Inflammatory macrophage treated with lipopolysaccharide for 4 hours (primary cell): Measurements from ENCODE around the gene USH1G.

Experiments
- DNase-seq: peaks from one replicate; pipeline ENCODE4 v3.0.0-alpha.2; 2020

USH1G gene

DNA sequence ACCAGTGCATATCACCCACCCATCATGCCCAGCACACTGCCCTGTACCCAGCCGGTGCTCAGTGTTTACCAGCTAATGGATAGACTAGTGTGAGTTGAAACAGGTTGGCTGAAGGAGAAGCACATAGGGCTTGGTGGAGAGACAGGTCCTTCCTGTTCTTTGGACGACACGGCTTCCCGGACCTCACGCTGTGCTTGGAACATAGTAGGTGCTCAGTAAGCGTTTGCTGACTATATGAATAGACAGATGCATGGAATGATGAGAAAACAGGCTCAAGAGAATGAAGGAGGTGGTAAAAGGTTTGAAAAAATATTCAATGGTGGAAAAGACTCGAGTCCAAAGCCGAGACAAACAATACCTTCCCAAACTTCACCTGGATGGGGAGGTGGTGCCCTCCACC is 22.8 kb downstream of the USH1G start:
- no peak for DNase-seq

DNA sequence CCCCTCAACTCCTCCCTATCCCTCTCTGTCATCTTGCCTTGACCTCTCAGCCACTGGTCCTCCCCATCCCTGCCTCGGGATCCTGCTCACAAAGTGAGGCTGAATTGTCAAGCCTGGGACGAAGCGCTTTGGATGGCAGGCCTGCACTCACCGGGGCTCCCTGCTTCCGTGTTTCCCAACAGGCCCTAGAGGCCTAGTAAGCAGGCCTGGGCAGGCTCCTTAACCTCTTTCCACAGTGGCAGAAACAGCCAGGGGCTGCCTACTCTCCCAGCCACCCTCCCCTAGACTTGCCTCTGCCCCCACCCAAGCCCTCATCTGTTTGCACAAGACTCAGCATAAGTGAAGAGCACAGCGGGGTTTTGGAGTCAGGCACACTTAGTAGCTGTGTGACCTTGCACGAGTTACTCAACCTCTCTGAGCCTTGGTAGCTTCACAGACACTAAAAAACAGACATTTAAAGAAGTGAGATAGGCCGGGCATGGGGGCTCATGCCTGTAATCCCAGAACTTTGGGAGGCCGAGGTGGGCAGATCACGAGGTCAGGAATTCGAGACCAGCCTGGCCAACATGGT is 24.6 kb downstream of the USH1G start:
- DNase-seq = no peak

DNA sequence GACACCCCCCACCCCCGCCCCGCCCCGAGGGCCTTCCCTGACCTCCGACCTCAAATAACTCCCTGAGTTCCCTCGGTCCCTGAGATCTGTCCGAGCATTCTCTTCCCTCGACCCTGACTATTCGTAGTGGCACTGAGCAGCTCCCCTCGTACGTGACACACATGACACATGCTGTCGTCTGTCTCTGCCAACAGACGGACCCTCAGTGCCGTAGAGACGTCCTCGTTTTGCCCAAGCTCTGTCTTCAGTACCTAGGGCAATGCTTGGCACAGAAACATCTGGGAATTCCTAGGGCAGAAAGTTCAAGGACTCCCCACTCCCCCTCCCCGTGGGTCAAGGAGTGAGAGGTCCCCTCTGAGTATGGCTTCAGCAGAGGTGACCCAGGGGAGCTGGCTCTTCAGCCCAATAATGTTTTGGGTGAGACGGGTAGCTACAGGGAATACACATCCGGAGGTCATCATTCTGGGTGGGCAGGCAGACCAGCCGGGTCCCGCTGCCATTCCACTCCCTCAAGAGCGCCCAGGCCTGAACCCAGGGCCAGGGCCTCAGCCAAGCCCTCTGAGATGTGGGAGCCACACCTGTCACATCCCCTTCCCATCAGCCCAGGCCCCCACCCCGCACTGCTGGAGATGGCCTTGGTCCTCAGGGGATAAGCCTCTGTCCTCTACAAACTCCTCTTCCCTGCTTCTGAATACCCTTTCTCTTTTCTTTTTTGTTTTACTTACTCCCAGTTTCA is 29.0 kb downstream of the USH1G start:
- no peak for DNase-seq

DNA sequence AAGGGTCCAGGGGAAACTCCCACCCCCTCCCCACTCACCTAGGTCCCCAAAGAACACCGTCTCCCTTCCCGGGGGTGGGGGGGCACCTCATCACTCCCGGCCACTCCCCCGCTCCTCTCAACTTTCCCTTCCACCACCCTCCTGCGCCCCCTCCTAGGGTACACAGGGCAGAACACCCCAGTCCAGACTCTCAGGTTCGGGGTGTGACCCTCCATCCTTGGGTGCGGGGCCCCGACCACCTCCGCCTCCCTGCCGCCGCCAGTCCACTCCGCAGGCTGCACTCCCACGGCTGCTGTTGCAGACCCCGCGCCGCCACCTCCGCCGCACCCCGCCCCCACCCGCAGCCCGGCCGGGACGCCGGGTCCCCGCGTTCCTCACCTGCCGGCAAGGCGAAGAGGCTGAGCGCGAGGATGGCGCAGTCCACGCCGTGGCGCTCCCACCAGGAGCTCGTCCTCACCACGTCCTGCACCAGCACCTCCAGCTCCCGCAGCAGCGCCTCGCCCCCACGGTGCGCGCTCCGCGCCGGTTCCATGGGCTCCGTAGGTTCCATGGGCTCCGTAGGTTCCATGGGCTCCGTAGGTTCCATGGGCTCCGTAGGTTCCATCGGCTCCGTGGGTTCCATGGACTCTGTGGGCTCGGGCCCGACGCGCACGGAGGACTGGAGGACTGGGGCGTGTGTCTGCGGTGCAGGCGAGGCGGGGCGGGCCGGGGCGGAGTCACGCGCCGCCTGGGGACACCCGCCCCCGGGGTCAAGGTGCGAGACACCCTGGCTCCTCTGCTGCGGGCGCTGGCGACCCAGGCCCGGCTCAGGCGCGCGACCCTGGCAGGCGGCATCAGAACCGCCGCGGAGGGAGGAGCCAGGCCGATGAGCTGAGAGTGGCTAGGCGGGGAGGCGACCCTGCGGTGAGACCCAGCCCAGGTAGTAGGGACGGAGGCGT is 29.8 kb downstream of the USH1G start, which contains the start of gene FADS6:
Gene FADS6, minus strand, starts transcription at position 660 of the 938 bp plus-strand sequence. Its CDS starts 38 bp downstream, at position 622.
- DNase-seq = no peak

DNA sequence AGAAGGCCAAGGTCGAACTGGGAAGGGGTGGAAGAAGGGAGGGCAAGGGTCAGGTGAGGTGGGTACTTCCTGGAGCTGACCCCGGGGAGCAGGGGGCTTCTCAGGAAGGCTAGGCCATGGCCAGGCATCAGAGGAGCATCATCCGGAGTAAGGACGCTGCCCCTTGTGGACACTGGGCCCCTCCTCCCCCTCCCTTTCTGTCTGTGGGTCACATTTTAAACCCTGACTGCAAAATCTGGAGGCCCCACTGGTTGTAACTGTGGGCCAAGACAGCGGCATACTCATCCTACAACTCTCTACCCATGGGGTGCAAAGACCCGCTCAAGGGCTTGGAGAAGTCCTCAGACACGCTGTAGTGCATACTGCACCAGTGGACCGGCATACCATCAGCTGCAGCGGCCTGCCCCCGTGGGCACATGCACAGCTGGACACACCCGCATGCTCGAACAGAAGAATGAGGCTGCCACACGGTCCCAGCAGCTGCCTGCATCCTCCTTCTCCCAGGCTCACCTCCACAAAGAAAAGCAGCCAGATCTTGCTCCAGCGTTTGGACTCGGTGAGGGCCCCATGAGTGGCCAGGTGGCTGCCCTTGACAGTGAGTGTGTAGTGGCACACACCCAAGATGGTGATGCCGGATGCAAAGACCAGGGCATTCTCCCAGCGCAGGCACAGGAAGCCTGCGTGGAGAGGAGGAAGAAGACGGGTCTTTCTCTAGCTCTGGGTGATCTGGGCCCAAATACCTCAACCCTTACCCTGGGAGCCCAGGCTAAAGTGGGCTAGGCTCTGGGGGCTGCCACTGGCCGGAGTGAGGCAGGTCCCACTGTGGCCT is 30.8 kb downstream of the USH1G start:
- DNase-seq = no peak

DNA sequence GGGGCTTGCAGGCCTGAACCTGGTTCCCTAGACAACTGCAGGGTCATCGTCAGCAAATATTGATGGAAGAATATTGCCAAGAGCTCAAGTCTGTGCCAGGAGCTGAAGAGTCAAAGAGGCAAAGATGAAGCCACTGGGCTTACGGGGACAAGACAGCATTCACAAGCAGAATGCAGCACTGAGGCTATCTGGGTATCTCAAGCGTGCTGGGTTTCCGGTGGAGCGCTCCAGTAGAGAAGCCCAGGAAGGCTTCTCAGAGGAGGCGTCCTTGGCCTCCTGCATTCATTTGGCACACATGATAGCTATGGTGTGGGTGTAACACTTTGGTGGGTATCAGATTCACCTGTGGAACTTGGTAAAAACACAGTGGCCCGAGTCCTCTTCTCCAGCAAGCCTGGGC is 32.5 kb downstream of the USH1G start:
- no peak for DNase-seq

DNA sequence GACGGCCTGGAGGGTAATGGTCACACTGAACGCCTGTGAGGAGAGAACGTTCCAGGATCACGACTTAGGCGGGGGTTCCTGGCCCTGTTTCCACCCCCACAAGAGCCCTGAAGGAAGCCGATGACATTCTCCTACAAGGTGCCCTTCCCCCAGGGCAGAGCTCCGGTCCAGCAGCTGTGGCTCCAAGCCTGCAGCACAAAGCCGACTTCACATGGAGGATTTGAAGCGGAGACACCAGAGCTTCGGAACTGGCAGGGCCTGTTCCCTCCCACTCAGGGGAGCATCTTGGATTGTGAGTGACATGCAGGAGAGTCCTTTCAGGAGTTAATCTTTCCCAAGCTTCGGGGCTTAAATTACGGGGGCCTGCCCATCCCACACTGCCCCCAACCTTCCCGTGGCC is 34.6 kb downstream of the USH1G start:
- no peak for DNase-seq

DNA sequence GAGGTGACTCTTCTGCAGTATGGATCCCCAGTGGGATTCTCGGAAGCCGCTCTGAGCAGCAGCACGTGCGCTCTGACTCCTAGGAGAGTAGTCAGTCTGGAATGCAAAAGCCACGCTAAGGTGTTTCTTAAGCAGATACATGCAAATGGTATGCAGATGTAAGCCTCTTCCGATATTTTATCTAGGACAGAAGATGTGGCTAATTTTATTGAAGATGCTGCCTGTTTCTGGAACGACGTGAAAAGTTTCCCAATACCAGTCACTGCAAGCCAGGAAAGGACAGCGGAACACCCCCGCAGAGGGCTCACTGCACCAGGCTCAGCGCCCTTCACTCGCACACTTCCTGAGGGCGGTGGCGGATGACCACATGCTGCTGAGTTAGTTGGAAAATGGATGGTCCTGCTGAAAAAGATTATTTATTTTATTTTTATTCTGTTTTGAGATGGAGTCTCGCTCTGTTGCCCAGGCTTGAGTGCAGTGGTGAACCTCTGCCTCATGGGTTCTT is 39.8 kb downstream of the USH1G start:
- peak; percentile 78 for DNase-seq

DNA sequence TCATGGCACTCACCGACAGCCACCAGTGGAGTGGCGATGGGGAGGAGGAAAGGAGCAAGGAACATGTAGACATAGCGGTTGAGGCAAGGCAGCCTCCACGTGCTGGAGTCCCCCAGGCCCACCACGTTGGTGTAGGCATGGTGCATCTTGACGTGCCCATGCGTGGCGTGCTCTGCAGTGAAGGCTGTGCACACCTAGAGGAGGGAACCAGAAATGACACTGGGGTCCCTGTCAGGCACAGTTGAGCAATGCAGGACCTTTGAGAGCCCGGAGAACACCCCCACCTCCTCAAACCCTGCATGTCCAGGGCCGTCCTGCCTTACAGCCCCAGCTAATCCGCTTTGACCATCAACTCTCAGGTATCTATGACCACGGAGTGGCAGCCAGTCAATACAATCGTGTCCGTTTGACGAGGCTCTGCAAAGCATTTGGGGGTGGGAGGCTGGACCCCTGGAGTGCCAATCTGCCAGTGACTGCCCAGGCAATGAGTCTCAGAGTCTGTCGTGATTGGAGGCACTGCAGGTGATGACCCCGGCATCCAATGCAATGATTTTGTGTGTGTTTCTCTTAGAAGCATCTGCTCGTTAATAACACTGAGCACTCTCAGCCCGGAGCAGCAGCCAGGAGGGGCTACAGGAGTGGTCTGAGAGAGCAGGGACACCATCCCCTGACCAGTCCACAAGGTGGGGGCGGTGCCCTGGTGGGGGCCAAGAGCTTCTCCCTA is 40.4 kb downstream of the USH1G start:
- no peak for DNase-seq

DNA sequence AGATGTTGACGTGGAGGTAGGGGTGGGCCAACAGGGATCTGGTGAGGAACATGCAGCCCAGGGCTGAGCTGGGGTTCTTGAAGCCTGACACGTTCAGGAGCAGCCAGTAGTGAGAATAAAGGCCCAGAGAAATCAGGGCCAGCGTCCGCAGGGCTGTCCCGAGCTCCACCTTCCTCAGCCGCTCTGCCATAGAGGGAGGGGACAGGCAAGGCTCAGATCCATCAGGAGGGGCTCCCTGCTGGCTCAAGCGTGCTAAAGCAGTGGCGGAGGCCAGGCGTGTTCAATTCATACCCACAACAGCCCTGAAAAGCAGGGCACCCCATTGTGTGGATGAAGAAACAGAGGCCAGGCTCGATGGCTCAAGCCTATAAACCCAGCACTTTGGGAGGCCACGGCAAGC is 42.0 kb downstream of the USH1G start:
- no peak for DNase-seq

DNA sequence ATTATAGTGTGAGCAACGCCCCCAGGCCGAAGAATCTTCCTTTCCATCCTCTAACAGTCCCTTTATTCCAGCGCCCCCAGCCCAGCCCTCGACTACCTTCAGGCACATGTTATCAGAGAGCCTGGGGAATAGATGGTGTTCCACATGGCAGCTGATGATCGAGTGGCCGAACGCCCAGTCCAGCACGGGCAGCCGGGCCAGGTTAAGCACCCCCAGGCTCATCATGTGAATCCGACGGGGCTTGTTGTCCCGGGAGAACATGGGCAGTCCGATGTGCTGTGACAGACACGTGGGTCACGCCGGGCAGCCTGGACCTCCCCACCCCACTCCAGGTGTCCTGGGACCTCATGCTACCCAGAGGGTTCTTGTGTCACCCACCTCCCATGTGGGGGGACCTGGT is 43.7 kb downstream of the USH1G start:
- no peak for DNase-seq

DNA sequence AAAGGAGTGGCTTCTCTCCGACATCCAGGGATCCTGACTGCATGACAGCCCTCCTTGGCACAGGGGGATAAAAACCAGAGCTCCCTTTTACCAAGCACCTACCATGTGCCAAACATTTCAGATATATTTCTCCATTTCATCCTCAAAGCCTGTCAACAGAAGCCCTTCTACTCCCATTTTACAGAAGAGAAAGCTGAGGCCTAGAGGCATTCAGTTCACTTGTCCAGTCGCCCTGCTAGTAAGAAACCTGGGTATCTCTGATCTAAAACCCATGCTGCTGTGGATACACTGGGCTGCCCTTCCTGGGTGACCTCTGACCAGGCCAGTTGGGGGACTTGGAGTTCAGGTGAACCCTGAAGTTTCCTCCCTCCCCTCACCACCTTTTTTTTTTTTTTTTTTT is 44.4 kb downstream of the USH1G start:
- no peak for DNase-seq

DNA sequence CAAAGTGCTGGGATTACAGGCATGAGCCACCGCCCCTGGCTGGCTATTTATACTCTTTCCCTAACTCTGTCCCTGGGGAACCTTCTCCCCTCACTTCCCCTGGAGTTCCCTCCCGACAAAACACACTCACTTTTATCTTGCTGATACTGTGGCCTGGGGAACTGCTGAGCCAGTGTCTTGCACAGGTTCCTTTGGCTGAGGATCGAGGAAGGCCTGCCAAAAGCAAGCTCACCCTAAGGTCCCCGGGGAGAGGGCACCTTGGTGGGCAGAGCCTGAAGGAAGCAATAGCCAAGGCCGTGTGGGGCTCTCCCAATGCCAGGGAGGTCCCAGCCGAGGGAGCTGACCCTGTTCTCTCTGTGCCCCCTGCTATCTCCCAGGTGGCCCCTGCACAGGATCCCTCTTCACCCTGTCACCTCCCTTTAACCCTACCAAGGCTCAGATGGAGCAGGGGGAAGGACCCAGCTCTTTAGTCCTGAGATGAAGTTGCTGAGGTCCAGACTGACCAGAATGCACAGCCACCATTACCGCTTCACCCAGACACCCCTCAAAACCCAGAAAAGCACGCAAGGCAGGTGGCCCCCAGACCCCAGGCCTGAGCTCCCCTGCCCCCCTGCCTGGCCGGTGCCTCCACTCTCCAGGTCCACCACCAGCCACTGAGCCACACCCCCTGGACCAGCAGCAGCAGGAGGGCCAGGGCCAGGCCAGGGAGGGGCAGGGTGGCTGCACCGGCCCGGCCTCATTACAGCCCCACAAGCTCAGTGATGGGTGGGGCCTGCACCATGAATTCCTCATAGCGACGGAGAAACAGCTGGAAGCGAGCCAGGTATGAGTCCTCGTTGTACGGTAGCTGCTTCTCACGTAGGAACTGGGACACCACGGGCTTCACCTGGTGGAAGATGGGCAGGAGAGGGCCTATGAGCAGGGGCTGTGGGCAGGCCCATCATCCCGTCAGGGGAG is 45.2 kb downstream of the USH1G start:
- no peak for DNase-seq

DNA sequence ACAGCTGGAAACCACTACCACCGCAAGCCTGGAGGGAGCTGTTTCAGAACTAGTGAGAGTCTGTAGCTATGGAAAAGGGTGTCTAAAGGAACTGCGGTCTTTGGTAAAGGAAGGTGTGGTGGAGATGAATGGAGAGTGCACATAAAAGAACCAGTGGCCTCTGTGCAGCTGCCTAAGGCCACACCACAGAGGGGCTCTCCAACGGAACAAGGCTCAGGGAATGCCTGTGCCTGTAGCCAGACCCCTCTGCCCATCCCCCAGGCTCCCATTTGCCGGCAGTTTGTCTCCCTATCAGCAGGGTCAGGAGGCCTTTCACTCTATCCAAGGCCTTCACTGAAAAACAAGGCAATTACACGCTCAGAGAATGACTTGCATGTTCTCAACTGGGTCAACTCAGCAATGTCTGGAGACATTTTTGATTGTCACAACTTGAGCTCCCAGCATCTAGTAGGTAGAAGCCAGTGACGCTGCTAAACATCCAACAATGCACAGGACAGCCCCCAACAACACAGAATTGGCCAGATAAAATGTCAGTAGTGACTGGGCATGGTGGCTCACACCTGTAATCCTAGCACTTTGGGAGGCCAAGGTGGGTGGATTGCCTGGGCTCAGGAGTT is 47.0 kb downstream of the USH1G start:
- DNase-seq = no peak

DNA sequence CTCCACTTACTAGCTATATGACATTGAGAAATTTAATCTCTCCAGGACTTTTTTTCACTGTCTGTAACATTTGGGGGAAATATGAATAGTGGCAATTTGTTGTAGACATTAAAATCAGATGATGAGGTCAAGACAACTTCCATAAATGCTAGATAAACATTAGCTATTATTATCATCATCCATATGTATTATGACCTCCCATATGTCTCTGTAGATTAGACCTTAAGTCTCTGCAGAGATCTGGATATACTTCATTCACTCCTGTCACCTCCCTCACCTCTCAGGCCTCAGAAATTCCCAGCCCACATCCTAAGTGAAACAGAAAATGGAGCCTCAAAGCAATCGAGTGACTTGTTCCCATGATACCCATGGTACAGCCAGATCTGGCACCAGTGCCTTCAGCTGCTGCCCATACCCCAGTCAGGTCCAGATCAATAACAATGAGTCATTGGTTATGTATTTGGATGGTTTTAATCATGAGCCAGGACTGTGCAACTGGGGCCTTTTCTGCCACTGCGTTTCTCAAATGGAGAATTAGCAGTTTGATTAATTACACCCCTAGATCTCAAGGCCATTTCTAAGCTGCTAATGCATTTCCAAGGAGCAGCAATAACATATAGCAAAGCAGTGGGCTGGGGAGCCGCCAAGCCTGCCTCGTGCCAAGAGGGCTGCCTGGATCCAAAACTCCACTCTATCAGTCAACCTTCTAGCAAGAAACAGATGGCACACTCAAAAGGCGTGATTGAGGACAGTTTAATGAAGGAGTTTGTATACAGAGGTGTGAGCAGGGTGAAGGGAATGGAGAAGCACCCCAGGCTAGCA is 47.7 kb downstream of the USH1G start:
- DNase-seq = no peak

DNA sequence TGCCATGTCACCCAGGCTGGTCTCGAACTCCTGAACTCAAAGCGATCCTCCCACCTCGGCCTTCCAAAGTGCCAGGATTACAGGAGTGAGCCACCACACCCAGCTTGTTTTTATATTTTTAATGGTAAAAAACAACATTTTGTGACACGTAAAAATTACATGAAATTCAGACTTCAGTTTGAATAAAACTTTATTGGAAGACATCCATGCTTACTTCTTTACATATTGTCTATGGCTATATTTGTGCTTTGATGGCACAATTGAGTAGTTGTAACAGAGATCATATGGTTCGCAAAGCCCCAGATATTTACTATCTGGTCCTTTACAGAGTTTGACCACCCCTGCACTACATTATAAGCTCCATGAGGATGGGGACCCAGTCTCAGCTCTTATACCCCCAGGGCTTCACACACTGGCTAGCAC is 48.4 kb downstream of the USH1G start:
- no peak for DNase-seq

DNA sequence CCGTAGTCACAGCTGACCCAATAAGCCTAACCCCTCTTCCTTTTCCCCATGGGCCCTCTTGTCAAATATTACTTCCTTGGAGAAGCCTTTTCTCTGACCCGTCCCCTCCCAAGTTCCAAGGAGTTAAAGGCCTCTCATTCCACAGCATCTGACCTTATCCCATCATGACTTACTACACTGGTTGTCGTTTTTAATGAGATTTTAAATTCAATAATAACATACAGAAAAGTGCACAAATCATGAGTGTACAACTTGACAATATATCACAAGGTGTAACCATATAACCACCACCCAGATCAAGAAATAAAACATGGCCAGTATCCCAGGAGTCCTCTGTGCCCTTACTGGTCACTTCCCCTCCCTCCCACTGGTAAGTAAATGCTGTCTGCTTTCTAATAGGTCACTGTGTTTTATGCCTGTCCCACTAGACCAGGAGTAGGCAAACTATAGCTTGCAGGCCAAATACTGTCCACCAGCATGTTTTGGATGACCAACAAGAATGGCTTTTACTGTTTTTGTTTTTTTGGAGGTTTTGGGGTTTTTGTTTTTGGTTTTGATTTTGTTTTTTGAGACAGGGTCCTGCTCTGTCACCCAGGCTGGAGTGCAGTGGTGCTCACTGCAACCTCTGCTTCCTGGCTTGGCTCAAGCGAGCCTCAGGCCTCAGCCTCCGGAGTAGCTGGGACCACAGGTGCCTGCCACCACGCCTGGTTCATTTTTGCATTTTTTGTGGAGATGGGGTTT is 49.0 kb downstream of the USH1G start:
- DNase-seq = peak; percentile 43
